GOT3 (cell line): Measurements from ENCODE around the gene PTPRJ.
"Not testable (repeated sequence)": the region's sequence is repeated elsewhere in the genome, so short reads cannot be mapped to it uniquely, and the experiment has no call there.

ENCODE experiments used
- DNase-seq: peaks from one replicate; lab custom pipeline; 2025; ENCODE audit warnings: mixed read lengths; lab: John Stamatoyannopoulos, UW

Gene PTPRJ

DNA sequence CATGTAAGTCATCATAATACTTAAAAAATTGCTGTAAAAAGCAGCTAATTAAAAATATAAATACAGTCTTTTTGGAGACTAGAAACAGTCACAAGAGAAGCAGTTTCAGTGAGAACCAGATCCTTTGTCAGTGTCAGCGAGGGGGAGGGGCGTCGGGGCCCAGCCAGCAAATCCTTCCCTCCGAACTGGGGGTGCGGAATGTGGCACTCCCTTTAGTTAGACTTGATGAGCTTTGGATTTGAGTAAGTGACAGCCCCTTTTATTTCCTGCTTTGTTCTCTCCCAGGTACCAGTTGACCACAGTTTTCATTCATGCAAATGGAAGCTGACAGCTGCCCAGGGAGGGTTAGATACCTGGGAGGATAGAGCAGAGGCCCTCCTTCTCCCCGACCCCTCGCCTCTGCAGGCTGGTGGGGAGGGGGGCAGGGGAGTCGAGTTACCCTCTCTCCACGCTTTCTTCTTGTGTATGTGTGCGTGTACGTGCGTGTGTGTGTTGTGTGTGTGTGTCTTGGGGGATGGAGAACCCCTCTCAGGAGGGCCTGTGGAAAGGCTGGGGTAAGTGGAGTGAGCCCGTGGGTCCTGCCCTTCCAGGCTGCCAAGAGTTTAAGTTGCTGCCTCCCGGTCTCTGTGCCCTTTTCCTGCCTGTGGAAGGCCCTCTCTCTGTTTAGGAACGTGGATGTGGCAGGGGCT lies 38.3 kb downstream of the PTPRJ start:
- DNase-seq: no peak

DNA sequence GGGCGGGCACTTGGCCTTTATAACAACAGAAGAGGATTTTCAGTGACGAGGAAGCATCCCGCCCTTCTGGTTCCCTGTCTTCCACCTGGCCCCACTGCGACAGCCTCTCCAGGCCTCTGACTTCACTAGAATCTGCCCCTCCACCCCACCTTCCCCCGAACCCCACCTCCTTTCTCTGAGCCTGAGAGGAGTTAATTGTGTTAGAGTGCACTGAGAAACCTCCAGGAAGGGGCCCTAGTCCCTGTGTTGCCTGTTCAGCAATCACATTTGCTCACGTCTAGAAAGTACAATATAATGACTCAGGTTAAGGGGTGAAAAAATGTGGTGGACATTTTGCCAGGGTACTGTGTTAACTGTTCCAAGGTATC lies 38.8 kb downstream of the PTPRJ start:
- DNase-seq: no peak

DNA sequence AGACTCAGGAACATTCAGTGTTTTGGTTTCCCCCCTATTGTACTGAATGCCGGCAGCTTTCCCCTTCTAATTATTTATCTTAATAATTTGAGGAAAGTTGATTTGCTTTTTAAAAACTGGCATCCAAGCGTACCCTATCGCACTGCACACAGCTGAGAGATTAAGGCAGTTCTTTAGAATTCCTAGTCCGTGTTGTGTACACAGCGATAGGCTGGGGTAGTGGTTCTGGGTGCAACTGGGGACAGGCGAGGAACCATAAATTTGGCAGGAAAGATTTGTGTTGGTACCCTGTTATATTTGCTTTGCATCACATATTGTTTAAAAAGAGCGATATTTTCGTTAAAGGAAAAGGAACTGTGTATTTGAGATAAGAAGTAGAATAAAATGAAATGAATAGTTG lies 39.2 kb downstream of the PTPRJ start:
- no peak for DNase-seq

DNA sequence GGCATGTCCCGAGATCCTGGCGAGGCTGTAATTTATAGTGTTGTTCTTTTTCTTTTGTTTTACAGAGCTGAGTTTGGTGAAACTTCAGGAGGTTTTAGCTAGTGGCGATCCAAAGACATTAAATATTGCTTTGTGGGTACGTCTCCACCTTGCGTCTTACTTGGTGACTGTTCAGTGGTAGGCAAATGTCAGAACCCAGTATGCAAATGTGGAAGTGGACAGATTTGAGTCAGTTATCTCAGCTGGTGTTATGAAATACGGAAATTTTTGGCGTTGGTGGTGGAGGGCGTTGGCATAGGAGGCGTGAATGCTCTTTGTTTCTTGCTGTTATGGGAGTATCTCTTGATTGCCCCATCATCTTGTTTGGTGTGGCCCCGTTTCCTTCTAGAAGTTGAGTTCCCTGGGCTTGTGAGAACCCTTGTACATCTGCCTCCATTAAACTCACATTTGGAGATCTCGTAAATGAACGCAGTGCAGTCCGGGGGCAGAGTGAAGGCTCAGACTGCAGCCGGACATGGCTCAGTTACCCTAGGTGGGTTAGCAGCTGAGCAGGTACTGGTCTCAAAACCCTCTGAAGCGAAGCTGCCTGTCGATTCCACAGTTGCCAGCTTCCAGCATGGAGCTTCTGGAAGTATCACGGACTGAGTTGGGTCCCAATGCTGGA lies 39.9 kb downstream of the PTPRJ start:
- DNase-seq: no peak

DNA sequence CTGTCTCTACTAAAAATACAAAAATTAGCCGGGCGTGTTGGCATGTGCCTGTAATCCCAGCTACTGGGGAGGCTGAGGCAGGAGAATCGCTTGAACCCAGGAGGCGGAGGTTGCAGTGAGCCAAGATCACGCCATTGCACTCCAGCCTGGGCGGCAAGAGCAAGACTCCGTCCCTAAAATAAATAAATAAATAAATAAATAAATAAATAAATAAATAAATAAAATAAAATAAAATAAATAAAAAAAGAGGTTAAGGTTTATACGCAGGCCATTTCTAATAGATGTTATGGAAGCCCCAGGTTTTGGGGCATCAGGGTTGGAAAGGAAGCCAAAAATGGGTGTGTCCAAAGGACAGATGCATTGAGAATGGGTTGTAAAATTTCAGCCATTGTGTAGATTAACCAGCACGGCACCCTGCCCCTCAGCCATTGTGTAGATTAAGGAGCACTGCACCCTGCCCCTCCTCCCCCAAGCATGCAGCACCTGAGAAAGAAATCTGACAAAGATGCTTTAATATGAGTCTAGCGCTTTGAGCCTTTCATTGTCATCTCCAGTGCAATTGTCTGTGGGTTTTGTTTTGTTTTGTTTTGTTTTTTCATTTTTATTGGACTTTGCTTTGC lies 41.0 kb downstream of the PTPRJ start:
- not testable (repeated sequence) for DNase-seq

DNA sequence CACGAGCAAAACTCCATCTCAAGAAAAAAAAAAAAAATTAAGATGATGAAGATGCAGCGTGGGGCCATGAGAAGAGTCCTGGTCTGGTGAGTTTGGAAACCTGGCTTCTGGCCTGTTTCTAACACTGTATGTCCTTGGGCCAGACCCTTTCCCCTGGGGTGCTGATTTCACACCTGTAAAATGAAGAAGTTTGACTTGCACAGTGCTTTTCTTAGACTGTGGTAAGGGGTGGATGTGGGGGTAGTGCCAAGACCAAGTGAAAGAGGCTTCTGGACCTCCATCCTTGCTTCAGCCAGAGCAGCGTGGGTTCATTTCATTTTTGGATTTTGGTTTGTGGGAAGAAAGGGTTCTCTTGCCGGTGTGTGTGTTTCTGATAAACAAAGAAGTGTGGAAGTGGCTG lies 42.1 kb downstream of the PTPRJ start:
- no peak for DNase-seq

DNA sequence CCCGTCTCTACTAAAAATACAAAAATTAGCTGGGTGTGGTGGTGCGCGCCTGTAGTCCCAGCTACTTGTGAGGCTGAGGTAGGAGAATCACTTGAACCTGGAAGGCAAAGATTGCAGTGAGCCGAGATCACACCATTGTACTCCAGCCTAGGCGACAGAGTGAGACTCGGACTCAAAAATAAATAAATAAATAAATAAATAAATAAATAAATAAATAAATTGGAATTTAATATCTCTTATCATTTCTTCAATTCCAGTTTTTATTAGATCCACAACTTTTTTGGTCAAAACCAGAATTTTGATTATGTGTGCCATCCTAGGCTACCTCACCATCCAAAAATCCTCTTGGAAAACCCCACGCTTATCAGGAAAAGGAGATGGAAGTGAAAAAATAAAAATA lies 43.2 kb downstream of the PTPRJ start:
- not testable (repeated sequence) for DNase-seq

DNA sequence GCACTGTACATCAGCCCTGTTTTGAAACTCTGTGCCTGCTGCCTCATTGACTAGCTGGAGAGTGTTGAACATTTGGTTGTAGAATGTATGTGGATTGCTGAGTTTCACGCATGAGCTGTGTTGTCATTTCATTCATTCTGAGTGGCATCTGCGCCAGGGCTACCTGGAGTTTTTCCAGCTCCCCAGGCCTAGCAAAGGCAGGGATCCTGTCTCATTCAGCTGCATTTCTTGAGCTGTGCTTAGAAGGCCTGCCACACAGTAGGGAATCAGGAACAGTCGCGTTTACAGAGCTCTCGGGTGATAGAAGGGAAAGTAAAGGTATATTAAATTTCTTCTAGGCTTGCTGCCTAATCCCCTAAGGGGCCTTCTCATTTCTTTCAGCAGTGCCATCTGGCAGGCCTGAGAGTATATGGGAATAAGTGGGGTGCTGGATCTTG lies 44.3 kb downstream of the PTPRJ start:
- DNase-seq: no peak

DNA sequence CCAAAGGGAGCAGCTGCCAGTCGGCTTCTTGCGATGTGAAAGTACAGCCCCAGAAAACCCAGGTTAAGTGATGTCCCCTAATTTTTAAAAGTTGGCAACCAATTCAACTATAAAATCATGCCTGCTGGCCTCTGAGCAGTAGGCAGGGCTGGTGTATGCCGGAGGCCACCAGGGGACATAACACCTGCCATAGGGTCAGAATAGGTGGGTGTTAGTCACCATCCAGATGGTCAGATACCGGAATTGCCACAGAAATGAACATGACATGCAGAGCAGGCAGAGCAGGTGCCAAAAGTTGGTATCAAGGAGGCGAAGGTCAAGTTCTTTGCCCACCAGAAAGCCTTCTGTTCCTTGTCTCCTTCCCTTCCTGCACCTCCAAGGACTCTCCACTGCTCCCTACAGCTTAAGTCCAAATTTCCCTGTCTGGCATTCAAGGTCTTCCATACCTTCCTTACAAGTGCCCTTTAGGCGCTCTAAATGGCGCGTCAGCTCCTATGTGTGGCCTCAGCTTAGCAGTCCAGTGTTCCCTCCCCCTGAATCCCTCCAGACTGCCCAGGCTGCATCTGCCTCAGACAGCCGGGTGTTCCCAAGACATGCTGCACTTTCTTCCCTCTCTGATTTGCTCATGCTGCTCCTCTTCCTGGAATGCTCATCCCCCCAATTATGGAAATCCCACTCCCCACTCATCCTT lies 45.1 kb downstream of the PTPRJ start:
- no peak for DNase-seq

DNA sequence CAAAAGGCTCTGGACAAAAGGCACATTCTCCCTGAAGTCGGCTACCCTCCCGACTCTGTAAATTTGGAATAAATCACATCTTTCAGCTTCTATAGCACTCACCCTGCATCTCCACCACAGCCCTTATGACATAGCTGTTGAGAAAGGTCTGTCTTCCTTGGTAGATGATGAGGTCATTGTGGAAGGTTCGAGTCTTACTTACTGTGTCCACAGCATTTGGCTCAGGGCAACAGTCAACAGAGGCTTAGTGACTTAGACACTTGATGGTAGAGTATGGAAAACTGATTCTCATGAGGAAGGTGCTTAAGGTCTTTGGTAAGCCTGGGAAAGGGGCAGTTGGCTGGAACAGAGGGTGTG lies 45.6 kb downstream of the PTPRJ start:
- no peak for DNase-seq

DNA sequence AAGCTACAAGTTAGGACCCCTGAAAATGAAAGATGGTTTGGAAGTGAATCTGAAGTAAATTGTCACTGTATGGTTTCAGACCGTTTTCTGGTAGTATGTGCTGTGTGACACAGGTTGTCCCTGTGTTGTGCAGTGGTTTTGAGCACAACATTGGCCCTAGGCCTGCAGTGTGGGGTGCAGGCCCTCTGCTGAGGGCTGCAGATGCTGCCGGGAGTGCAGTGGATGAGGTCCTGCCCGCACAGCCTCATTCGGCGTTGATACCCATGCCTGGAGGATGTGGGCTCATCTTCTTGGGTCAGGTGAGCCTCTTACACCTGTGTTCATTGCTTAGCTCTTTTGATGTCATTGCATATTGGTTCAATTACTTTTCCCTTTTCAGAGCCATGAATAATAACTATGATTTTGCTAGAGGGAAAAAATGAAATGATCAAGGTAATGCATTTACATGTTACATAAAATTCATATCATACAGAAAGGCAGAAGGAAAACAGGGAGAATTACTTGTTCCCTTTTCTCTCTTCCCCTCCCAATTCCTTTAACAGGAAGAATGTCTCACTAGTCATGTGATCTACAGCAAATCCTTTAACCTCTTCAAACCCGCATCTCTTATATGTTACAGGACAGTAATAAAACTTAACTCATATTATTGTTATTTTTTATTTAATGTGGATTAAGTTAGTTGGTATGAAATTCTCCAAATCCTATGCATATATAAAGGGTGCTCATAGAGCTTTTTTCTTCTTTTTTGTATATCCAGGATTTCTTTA lies 48.7 kb downstream of the PTPRJ start:
- DNase-seq: no peak

DNA sequence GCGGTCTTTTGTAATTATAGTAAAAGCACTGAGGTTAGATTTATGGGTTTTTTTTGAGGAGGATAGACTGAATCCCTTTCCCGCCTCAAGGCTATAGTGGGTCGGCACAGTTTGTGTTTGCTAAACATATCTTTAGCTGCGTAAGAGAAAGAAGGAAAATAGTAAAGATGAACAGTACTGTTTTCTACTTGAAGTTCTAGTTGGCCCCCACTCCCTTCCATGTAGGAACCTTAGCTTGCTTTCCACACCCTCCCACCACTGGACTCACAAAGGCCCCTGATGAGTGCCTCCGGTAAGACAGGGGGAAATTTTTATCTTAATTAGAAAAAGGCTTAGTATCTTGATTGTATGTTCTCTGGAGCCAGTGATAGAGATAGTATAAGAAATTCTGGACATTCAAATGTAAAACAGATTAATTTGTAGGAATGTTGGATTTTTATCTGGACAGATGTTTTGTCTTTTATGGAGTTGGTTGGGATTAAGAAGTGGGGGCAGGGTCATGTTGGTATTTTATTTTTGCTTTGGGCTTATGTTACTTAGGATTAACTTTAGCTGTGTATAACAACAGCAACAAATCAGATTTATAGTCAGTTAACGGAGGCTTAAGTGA lies 49.4 kb downstream of the PTPRJ start:
- no peak for DNase-seq

DNA sequence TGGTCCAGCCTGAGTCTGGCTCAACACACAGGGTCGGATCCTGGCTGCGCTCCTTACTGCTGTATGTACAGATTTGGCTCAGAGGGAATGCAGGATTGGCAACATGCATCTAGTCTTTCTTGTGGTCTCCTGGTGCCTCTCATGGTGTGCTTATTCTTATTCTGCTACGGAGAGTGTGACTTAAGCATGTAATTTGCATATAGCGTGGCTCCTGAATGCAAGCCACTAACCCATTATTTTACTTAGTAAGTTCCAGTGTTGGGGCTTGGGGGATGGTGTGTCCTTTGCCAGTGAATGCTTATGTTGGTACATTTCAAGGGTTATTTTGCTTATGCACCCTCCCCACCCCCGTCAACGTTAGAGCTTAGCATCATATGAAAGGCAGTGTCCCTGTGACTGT lies 51.2 kb downstream of the PTPRJ start:
- no peak for DNase-seq

DNA sequence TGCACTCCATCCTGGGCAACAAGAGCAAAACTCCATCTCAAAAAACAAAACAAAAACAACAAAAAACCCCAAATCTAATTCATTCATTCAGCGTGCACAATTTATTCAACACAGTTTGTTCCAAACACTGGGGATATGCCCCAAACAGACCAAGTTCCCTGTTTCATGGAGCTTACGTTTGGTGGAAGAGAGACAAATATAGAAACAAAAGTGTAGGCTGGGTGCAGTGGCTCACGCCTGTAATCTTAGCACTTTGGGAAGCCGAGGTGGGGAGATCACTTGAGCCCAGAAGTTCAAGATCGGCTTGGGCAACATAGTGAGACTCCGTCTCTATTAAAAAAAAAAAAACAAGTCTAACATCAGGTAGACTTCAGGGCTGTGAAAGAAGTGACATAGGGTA lies 52.4 kb downstream of the PTPRJ start:
- no peak for DNase-seq

DNA sequence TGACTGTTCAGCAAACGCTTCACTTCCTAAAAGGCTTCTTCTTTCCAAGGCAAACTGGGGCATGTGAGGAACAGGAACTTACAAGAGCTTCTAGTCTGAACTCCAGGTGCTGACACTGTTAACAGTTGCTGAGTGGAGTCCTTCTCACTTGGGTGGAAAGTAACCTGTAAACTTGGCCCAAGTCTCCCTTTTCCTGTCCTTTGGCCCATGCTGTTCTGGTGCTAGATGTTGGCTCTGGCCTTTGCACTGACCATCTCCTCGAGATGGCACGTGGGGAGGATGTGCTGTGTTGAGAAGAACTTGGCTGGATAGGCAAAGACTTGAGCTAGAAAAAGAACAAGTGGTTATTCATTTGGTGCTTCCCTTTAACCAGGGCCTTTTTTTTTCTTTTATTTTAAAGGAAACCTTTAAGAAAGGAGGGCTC lies 53.6 kb downstream of the PTPRJ start:
- DNase-seq: no peak

DNA sequence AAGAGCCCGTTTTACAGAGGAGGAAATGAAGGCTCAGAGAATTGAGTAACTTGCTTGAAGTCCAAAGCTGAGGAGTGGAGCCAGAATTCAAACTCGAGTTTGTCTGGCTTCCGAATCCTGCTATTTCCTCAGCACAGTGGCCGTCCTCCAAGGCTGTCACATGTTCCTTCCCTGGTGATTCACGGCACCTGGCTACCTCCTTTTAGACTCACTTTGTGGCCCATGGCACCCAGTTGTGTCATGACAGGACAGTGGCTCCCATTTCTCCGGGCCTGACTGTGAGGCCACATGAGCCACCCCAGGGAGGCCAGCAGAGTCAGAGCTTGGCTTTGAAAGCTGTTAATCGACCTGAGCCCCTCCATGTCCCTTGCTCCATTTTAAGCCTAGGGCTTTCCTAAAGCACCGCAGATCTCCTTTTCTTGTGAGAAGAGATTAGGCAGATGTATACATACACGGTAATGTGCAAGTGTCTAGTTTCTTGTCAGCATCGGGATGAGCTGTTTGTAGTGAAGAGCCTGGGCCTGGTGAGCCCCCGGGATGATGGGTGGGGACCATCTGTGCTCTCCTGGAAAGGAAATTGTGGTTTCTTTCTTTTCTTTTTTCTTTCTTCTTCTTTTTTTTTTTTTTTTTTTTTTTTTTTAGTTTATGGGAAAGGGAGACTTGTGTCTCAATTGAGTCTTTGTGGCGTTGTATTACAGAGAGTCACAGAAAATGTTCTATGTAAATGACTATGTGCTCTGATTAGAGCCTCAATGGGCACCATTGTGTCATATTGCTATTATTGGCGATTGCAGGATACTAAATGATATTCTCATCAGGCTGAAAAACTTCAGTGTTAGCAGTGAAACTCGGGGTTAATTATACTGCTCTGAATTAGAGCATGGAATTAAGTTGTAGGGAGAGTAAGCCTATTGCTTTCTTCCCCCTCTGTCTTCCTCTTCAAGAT lies 54.8 kb downstream of the PTPRJ start:
- DNase-seq: no peak

DNA sequence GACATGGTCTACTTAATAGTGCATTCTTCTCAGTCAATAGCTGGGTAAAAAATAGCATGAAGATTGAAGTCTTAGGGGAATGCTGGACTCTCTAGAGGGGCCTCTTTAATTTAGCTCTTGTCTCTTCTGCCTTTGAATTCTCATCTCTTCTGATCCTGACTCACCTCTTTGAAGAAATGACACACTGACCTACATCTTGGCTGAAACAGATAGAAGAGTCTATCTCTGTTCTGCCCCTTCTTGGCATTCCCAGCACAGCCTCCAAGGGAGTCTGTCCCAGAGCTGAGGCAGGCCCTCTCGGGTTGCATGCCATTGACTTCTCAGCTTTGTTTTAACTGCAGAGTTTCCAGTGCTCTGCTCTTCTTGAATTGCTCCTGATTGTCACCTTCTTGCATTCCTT lies 55.7 kb downstream of the PTPRJ start:
- no peak for DNase-seq

DNA sequence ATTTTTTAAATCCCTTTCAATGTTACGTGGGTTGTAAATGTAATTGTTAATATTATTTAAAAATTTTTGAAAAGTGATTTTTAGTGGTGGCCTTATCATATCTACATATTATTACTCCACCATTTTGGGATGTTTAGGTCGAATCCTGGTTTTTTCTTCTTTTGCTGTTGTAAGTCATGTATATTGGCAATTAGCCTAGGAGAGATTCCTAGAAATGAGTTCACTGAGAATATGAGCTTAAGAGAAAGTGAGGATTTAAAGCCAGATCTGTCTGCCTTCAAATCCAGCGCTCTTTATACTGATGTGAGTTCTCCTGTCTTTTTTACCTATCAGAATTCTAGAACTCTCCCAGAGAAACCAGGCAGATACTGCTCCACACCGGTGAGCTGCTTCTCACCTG lies 56.1 kb downstream of the PTPRJ start:
- DNase-seq: no peak

DNA sequence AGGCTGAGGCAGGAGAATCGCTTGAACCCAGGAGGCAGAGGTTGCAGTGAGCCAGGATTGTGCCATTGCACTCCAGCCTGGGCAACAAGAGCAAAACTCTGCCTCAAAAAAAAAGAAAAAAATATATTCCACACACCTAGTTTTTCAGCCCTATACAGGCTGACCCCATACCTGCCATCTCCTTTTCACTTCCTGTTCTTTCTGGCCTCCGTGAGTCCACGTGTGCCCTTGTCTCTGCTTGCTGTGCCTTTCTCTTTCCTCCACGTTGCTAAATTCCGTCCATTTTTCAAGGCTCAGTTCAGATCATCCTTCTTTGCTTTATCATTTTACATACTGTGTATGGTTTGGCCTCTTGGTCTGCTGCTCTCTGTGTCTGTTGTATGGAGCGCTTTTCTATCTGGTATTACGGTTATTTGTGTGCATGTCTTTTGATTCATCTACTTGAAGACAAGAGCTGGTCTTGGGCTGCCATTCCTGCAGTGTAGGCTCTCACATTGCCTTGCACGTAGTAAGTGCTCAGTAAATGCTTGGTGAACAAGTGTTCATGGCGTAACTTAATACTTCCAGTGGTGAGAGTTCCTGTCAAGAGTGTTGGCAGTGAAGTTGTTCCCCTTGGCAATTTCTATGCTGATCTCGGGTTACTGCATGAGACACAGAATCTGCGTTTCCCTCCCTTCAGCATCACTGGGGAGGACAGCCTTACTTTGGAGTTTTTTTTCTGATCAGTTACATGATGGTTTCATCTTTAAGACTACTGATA lies 57.5 kb downstream of the PTPRJ start:
- no peak for DNase-seq
